ENCODE data around the gene ABCA1. TPM values are rescaled to one million over a fixed set of nuclear protein-coding genes. Genes with fewer than 3 reads are reported as not detected.

The ABCA1 gene
- total RNA-seq, 4 donors from 2014 or later: 59.2 to 84.1 (median 80.5) TPM

- Histone ChIP-seq H3K27ac (peak overlapping the region in 1 of 4 donors; percentile 9), H3K4me3 (no peak overlapping the region), H3K4me1 (peaks cover 0 to 11% (median 0%) of the 10 kb centered on the region in 4 donors), H3K27me3 (no peaks in the 10 kb centered on the region), H3K36me3 (peaks cover 0 to 50% (median 0%) of the 10 kb centered on the region in 3 donors), H3K9me3 (no peaks in the 10 kb centered on the region)
- TF ChIP-seq EP300 (IDR thresholded peaks at IDR 0.05) (no peak), CTCF (IDR thresholded peaks at IDR 0.05) (peak in 3 of 5 experiments; percentile 6 to 39 (median 30)), POLR2A (IDR thresholded peaks at IDR 0.05) (no peak)
- no peak for DNase-seq (ENCODE audit: low spot score in 2 of 2)
- WGBS, 2 donors: 86 to 93% methylated on average over 1 of the region's 1 CpG
Observed at GRCh38 chr9:104780796-104781395, 147.1 kb downstream of the ABCA1 start.

GRCh38 chr9:104779946-104780535 is 147.9 kb downstream of the ABCA1 start:
- Histone ChIP-seq H3K36me3 (peaks cover 0 to 42% (median 0%) of the 10 kb centered on the region in 3 donors), H3K27me3 (no peaks in the 10 kb centered on the region), H3K9me3 (no peaks in the 10 kb centered on the region), H3K4me1 (peaks cover 0 to 11% (median 0%) of the 10 kb centered on the region in 4 donors), H3K4me3 (no peak overlapping the region), H3K27ac (peak overlapping the region in 1 of 4 donors; percentile 9)
- no peak for DNase-seq (ENCODE audit: low spot score in 2 of 2)
- TF ChIP-seq CTCF (IDR thresholded peaks at IDR 0.05): no peak
- no peak for TF ChIP-seq POLR2A (IDR thresholded peaks at IDR 0.05)
- TF ChIP-seq EP300 (IDR thresholded peaks at IDR 0.05): no peak
- WGBS, 2 donors: 86% methylated on average over 9 of the region's 9 CpGs

GRCh38 chr9:104779334-104779733 is 148.6 kb downstream of the ABCA1 start:
- Histone ChIP-seq H3K4me3 (no peak overlapping the region), H3K4me1 (peaks cover 0 to 11% (median 0%) of the 10 kb centered on the region in 4 donors), H3K9me3 (no peaks in the 10 kb centered on the region), H3K27me3 (no peaks in the 10 kb centered on the region), H3K36me3 (peaks cover 0 to 35% (median 0%) of the 10 kb centered on the region in 3 donors), H3K27ac (no peak overlapping the region)
- TF ChIP-seq EP300 (IDR thresholded peaks at IDR 0.05) (no peak), POLR2A (IDR thresholded peaks at IDR 0.05) (no peak), CTCF (IDR thresholded peaks at IDR 0.05) (no peak)
- 94 to 97% methylated on average over 1 of the region's 1 CpG for WGBS, 2 donors
- no peak for DNase-seq (ENCODE audit: low spot score in 2 of 2)

- H3K27ac ChIP-seq: no peak overlapping the region
- H3K9me3 ChIP-seq: no peaks in the 10 kb centered on the region
- peaks cover 0 to 29% (median 0%) of the 10 kb centered on the region in 3 donors for H3K36me3 ChIP-seq
- no peak overlapping the region for H3K4me3 ChIP-seq
- no peak for DNase-seq (ENCODE audit: low spot score in 2 of 2)
- no peak for TF ChIP-seq POLR2A (IDR thresholded peaks at IDR 0.05)
- no peak for TF ChIP-seq EP300 (IDR thresholded peaks at IDR 0.05)
- no peak for TF ChIP-seq CTCF (IDR thresholded peaks at IDR 0.05)
- H3K4me1 ChIP-seq: peaks cover 0 to 11% (median 0%) of the 10 kb centered on the region in 4 donors
- no peaks in the 10 kb centered on the region for H3K27me3 ChIP-seq
- WGBS, 2 donors: 92 to 93% methylated on average over 4 of the region's 4 CpGs
Observed at GRCh38 chr9:104778802-104779201, 149.2 kb downstream of the ABCA1 start.

- TF ChIP-seq EP300 (IDR thresholded peaks at IDR 0.05): no peak
- TF ChIP-seq POLR2A (IDR thresholded peaks at IDR 0.05): no peak
- no peak for TF ChIP-seq CTCF (IDR thresholded peaks at IDR 0.05)
- WGBS, 2 donors: 58 to 71% methylated on average over 1 of the region's 1 CpG
- no peaks in the 10 kb centered on the region for H3K27me3 ChIP-seq
- no peaks in the 10 kb centered on the region for H3K9me3 ChIP-seq
- peaks cover 0 to 17% (median 0%) of the 10 kb centered on the region in 3 donors for H3K36me3 ChIP-seq
- no peak overlapping the region for H3K27ac ChIP-seq
- DNase-seq (ENCODE audit: low spot score in 2 of 2): no peak
- no peak overlapping the region for H3K4me3 ChIP-seq
- H3K4me1 ChIP-seq: peaks cover 0 to 16% (median 0%) of the 10 kb centered on the region in 4 donors
Observed at GRCh38 chr9:104776797-104777196, 151.2 kb downstream of the ABCA1 start.
